A673 (cell line): ENCODE results near the gene NBPF20.
"Not testable (repeated sequence)": the region's sequence is repeated elsewhere in the genome, so short reads cannot be mapped to it uniquely, and the experiment has no call there.

Experiments
- CTCF ChIP-seq: fragments of 300-800, 200-600 bp; sonication (generic); conservative IDR thresholded peaks from 2 replicates; pipeline ENCODE4 v1.5.1; 2017; ENCODE audit warnings: low read depth, mild to moderate bottlenecking, antibody characterized with exemption, low read length, moderate library complexity, mixed read lengths
- EZH2 ChIP-seq: fragments of 200-600 bp; sonication (generic); IDR thresholded peaks from 2 replicates; pipeline ENCODE4 v1.6.1; 2017; ENCODE audit warnings: borderline replicate concordance, low read depth, mild to moderate bottlenecking, mixed read lengths, antibody characterized with exemption, low read length; ENCODE audit not compliant: poor library complexity, severe bottlenecking

GRCh38 chr1:145460684-145461083 is 35.3 kb upstream of the NBPF20 start:
- TF ChIP-seq CTCF, EZH2: not testable (repeated sequence)
